Neutrophil (primary cell): ENCODE results near the gene IL1R2.

Source experiments
- H3K27ac ChIP-seq: fragments of 200-600 bp; sonication (generic); 2 replicates; pipeline ENCODE4 v1.5.1; 2016; ENCODE audit warnings: mild to moderate bottlenecking, moderate library complexity
- H3K27me3 ChIP-seq: fragments of 200-600 bp; sonication (generic); 2 replicates; pipeline ENCODE4 v1.6.0; 2016; ENCODE audit warnings: mild to moderate bottlenecking
- H3K36me3 ChIP-seq: fragments of 200-600 bp; sonication (generic); 2 replicates; pipeline ENCODE4 v1.5.1; 2017
- H3K4me1 ChIP-seq, 2 experiments: fragments of 200-600 bp in 1 of 2; sonication (generic) in 1 of 2; 1 replicate in 1 of 2; 2 replicates in 1 of 2; pipeline versions ENCODE4 v1.5.1 to v1.6.1; 2013 to 2016; ENCODE audit warnings: low read depth in 1 of 2, low read length in 1 of 2, mild to moderate bottlenecking in 1 of 2, moderate library complexity in 1 of 2; ENCODE audit not compliant: control insufficient read depth in 1 of 2, insufficient read depth in 1 of 2
- H3K4me3 ChIP-seq, 2 experiments: fragments of 200-600 bp in 1 of 2; sonication (generic) in 1 of 2; 1 replicate in 1 of 2; 2 replicates in 1 of 2; pipeline ENCODE4 v1.5.1; 2013 to 2016; ENCODE audit warnings: low read depth in 1 of 2, low read length in 1 of 2, mild to moderate bottlenecking in 1 of 2, moderate library complexity in 1 of 2
- H3K9me3 ChIP-seq: fragments of 200-600 bp; sonication (generic); 2 replicates; pipeline ENCODE4 v1.5.1; 2016
- TF ChIP-seq, protein P1 (sequence below): fragments of 200-600 bp; sonication (generic); IDR thresholded peaks from 2 replicates; pipeline ENCODE4 v1.5.1; 2016; ENCODE audit warnings: antibody characterized with exemption

The IL1R2 gene, protein sequence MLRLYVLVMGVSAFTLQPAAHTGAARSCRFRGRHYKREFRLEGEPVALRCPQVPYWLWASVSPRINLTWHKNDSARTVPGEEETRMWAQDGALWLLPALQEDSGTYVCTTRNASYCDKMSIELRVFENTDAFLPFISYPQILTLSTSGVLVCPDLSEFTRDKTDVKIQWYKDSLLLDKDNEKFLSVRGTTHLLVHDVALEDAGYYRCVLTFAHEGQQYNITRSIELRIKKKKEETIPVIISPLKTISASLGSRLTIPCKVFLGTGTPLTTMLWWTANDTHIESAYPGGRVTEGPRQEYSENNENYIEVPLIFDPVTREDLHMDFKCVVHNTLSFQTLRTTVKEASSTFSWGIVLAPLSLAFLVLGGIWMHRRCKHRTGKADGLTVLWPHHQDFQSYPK

DNA sequence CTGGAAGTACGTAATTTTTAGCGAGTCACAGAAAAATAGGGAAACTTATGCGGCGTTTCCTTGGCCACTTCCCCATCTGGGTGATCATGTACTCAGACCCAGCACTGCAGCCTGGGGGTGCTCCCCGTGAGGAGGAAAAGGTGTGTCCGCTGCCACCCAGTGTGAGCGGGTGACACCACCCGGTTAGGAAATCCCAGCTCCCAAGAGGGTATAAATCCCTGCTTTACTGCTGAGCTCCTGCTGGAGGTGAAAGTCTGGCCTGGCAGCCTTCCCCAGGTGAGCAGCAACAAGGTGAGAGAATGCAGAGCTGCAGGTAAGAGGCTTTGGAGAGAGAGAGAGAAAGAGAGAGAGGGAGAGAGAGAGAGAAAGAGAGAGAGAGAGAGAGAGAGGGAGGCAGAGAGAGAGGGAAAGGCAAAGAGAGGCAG lies at the start of gene IL1R2:
Gene IL1R2 (plus strand): TSS at position 240 of the 425 bp plus-strand sequence. CDS start 16,616 bp downstream, outside the sequence.
- Histone ChIP-seq H3K27me3 (no peaks in the 10 kb centered on the region), H3K27ac (peak within 1 kb of the TSS; percentile 93), H3K4me1 (peaks cover 70 to 81% of the 10 kb centered on the region in 2 experiments), H3K36me3 (peaks cover 25% of the 10 kb centered on the region), H3K9me3 (no peaks in the 10 kb centered on the region), H3K4me3 (peak within 1 kb of the TSS; percentile 72 to 87)
- TF ChIP-seq, protein P1, sequence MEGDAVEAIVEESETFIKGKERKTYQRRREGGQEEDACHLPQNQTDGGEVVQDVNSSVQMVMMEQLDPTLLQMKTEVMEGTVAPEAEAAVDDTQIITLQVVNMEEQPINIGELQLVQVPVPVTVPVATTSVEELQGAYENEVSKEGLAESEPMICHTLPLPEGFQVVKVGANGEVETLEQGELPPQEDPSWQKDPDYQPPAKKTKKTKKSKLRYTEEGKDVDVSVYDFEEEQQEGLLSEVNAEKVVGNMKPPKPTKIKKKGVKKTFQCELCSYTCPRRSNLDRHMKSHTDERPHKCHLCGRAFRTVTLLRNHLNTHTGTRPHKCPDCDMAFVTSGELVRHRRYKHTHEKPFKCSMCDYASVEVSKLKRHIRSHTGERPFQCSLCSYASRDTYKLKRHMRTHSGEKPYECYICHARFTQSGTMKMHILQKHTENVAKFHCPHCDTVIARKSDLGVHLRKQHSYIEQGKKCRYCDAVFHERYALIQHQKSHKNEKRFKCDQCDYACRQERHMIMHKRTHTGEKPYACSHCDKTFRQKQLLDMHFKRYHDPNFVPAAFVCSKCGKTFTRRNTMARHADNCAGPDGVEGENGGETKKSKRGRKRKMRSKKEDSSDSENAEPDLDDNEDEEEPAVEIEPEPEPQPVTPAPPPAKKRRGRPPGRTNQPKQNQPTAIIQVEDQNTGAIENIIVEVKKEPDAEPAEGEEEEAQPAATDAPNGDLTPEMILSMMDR = peak; percentile 68

DNA sequence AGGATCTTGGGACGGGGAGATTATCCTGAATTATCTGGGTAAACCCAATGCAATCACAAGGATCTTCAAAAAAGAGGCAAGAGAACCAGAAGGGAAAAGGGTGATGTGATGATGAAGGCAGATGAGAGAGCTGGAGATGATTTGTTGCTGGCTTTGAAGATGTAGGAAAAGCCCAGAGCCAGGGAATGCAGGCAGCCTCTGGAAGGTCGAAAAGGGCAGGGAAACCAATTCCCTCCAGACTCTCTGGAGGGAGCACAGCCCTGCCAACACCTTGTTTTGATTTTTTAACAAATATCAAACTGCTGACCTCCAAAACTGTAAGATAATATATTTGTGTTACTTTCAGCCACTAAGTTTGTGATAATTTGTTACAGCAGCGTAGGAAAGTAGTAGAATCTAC lies 48.9 kb upstream of the IL1R2 start:
- Histone ChIP-seq H3K9me3 (no peaks in the 10 kb centered on the region), H3K36me3 (no peaks in the 10 kb centered on the region), H3K4me3 (no peak overlapping the region), H3K4me1 (no peaks in the 10 kb centered on the region), H3K27ac (no peak overlapping the region), H3K27me3 (no peaks in the 10 kb centered on the region)
- TF ChIP-seq, protein P1 = no peak

DNA sequence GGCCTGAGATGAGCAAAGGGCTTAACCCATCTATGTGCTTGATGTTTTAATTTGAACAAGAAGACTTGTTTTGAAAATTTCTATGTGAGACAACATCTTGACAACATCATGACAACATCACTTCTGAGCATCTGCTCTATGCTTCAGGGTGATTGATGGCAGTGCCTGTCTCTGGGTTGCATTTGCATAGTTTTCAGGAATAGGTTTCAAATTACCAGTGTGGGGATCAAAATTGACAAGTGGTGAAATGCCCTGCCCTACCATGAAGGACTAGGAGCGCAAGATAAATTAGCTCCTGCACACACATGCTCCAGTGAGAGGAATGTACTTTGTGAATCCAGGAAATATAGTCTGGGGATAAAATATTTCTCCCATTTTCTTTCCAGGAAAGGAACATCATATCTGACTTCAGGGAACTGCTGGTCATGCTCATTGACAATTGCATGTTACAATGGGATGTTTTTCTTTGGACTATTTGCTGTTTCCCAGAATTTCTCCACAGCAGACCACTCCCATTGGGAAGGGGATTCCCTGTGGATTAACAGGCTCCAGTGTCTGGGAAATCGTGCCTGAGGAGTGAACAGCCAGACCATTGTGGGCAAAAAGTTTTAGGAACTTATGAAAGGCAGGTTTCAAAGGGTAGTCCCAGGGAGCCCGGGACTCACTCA lies 45.3 kb upstream of the IL1R2 start:
- no peaks in the 10 kb centered on the region for H3K27me3 ChIP-seq
- H3K36me3 ChIP-seq = no peaks in the 10 kb centered on the region
- H3K4me3 ChIP-seq = no peak overlapping the region
- TF ChIP-seq, protein P1 = no peak
- no peaks in the 10 kb centered on the region for H3K9me3 ChIP-seq
- no peak overlapping the region for H3K27ac ChIP-seq
- peaks cover 7% of the 10 kb centered on the region in 2 experiments for H3K4me1 ChIP-seq

DNA sequence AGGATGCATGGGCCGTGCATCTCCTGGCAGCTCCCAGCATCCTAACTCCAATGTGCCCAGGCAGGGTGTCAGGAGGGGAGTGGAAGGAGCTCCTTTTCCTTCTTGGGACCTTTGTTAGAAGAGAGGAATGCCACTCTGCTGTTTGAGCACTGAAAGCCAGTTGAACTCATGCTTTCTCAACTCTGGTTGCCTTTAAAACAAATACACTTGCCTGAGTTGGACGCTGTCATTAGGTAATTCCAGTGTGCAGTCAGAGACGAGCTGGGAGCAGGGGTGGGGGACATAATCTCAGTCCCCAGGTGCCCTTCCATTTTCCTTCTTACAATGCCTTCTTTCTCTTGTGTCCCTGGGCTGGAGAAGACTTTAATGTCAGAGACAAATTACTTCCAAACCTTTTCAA lies 44.4 kb upstream of the IL1R2 start:
- Histone ChIP-seq H3K4me1 (peaks cover 7% of the 10 kb centered on the region in 2 experiments), H3K27ac (no peak overlapping the region), H3K4me3 (no peak overlapping the region), H3K36me3 (no peaks in the 10 kb centered on the region), H3K27me3 (no peaks in the 10 kb centered on the region), H3K9me3 (no peaks in the 10 kb centered on the region)
- TF ChIP-seq, protein P1 = no peak

DNA sequence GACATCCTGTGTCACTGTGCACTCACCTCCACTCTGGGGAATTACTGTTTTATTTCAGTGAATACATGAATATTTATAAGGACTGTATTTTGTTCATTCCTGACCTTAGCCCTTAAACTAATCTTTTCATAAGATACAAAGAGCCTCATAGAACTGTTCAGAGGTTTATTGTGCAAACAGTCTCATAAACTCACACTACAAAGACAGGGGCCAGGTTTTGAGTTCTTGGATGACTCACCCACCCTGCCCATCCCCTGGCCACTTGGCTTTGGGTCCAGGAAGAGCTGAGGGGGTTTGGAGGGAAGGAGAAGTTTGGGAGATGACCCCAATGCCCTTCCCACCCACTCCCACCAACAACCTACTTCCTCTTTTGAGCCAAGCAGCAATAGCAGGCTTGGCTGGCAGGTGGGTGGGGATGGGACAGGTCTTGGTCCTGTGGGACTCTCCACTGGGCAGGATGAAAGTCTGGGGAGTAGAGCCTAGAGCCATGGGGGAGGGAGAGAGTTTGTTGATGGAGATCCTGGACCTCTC lies 43.1 kb upstream of the IL1R2 start:
- Histone ChIP-seq H3K36me3 (no peaks in the 10 kb centered on the region), H3K27ac (no peak overlapping the region), H3K9me3 (no peaks in the 10 kb centered on the region), H3K4me3 (no peak overlapping the region), H3K27me3 (no peaks in the 10 kb centered on the region), H3K4me1 (peaks cover 7% of the 10 kb centered on the region in 2 experiments)
- TF ChIP-seq, protein P1 = no peak
